ENCODE measurements around the gene HM13.

DNA sequence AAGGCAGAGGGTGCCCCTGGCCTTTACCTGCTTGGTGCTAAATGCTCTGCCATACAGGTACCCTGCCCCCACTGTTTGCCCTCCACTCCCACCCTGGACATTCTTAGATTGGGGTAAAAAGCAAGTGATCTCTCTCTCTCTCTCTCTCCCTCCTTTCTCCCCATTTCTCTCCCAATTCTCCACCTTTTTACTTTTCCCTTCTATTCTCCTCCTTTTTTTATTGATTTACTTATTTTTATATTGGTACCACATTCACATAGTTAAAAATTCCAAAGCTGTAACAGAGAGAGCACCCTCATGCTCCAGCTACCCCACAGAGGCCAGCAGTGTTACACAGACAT, 53.1 kb downstream of the HM13 start:
- TF ChIP-seq POLR2AphosphoS5 (IDR thresholded peaks at IDR 0.05; ENCODE audit: low read depth, low read length) (no peak), POLR2A (IDR thresholded peaks at IDR 0.05; ENCODE audit: low read depth, low read length) (no peak), TAF1 (IDR thresholded peaks at IDR 0.05; ENCODE audit: borderline replicate concordance, low read depth, low read length) (no peak)

All from GM12892 (cell line).